ENCODE data around the gene IER2.

DNA sequence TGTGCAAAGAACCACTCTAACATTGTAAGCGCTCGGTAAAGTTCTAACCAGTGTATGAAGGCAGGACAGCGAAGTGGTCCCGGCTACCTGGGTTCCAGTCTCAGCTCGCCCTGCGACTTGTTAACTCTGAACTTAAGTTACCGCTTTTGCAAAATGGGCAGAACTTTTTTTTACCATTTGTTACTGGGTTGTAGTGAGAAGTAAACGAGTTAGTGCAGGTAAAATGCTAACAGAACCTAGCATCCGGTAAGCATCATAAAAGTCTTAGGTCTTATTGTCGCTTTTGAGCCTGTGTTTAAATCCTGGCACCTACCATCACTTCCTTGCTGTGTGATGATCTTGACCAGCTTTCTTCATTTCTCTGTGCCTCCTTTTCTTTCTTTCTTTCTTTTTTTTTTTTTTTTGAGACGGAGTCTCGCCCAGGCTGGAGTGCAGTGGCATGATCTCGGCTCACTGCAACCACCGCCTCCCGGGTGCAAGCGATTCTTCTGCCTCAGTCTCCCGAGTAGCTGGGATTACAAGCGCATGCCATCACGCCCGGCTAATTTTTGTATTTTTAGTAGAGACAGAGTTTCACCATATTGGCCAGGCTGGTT lies 32.9 kb upstream of the IER2 start:
- no peak for TF ChIP-seq EZH2 (IDR thresholded peaks at IDR 0.05; ENCODE audit: insufficient read depth, poor library complexity, severe bottlenecking)
- TF ChIP-seq EZH2phosphoT487 (IDR thresholded peaks at IDR 0.05; ENCODE audit: insufficient read depth, low read depth) = no peak
